Caco-2 (cell line): ENCODE measurements around the gene GPC6. TPM values are rescaled to one million over a fixed set of nuclear protein-coding genes. Genes with fewer than 3 reads are reported as not detected.

Source experiments
- BruUV-seq: library from RNA; stranded (reverse); fragments of 400-500 nt; replicated peaks from 2 replicates; lab custom pipeline; 2021; lab: Mats Ljungman, UMichigan
- CTCF ChIA-PET: fragments of 300-600 bp; sonication (Branson Sonifier 250); formaldehyde crosslinking; loops from one replicate; lab custom pipeline; 2022; ENCODE audit warnings: antibody characterized with exemption; lab: Charles Lee
- POLR2A ChIA-PET: fragments of 300-600 bp; sonication (Branson Sonifier 250); formaldehyde crosslinking; loops from one replicate; lab custom pipeline; 2022; ENCODE audit warnings: antibody characterized with exemption; lab: Charles Lee
- DNase-seq, 2 experiments: peaks; one replicate each; pipeline versions ENCODE4 v3.0.0 to v3.0.0-alpha.2; 2020 to 2022
- H3K27me3 ChIP-seq: replicated peaks from 2 replicates; pipeline ENCODE4 v1.6.0; 2011; ENCODE audit warnings: low read length; ENCODE audit not compliant: control insufficient read depth, insufficient read depth
- H3K36me3 ChIP-seq: 2 replicates; pipeline ENCODE4 v1.5.1; 2011; ENCODE audit warnings: low read length; ENCODE audit not compliant: control insufficient read depth, insufficient read depth
- H3K4me1 ChIP-seq: fragments of 250-450 bp; sonication (Bioruptor Pico); 2 replicates; pipeline ENCODE4 v1.5.1; 2020; ENCODE audit warnings: mild to moderate bottlenecking
- H3K4me3 ChIP-seq: 2 replicates; pipeline ENCODE4 v1.5.1; 2011; ENCODE audit warnings: low read depth, mild to moderate bottlenecking, control low read depth, low read length
- H3K9me3 ChIP-seq: fragments of 250-450 bp; sonication (Bioruptor Pico); 2 replicates; pipeline ENCODE4 v1.5.1; 2020; ENCODE audit warnings: mild to moderate bottlenecking, moderate library complexity
- H3K27ac Mint-ChIP-seq: one replicate; pipeline ENCODE4 v1.8.0; 2022; ENCODE audit warnings: mixed read lengths; ENCODE audit not compliant: unreplicated experiment
- H3K27me3 Mint-ChIP-seq: one replicate; pipeline ENCODE4 v1.8.0; 2022; ENCODE audit warnings: mixed read lengths; ENCODE audit not compliant: insufficient read depth, unreplicated experiment
- H3K36me3 Mint-ChIP-seq: one replicate; pipeline ENCODE4 v1.8.0; 2022; ENCODE audit warnings: mild to moderate bottlenecking, mixed read lengths; ENCODE audit not compliant: insufficient read depth, unreplicated experiment
- H3K4me1 Mint-ChIP-seq: one replicate; pipeline ENCODE4 v1.8.0; 2022; ENCODE audit warnings: low read depth, mixed read lengths; ENCODE audit not compliant: unreplicated experiment
- H3K4me3 Mint-ChIP-seq: one replicate; pipeline ENCODE4 v1.8.0; 2022; ENCODE audit warnings: mild to moderate bottlenecking, moderate library complexity, mixed read lengths; ENCODE audit not compliant: unreplicated experiment
- H3K9me3 Mint-ChIP-seq: one replicate; pipeline ENCODE4 v1.8.0; 2022; ENCODE audit warnings: mixed read lengths; ENCODE audit not compliant: unreplicated experiment
- CTCF ChIP-seq, 2 experiments: fragments of 200-600 bp in 1 of 2; IDR thresholded peaks; 1 replicate in 1 of 2; 2 replicates in 1 of 2; pipeline versions ENCODE4 v1.5.1 to v1.8.0; 2011 to 2022; ENCODE audit warnings: antibody characterized with exemption in 1 of 2, control low read depth in 1 of 2, inconsistent platforms in 1 of 2, low read depth in 1 of 2, low read length in 1 of 2, mild to moderate bottlenecking in 1 of 2, moderate library complexity in 1 of 2; ENCODE audit not compliant: insufficient read depth in 1 of 2, severe bottlenecking in 1 of 2, unreplicated experiment in 1 of 2
- intact Hi-C: fragments of 100-400 bp; cut with micrococcal nuclease; formaldehyde crosslinking; loops from one replicate; pipeline ENCODE4 v1.10.0; 2022; ENCODE audit not compliant: unreplicated experiment
- total RNA-seq: library from RNA; stranded (reverse); gene quantifications from 2 replicates; pipeline ENCODE4 v1.2.3, GENCODE V29; 2022

GPC6 gene
- total RNA-seq, 1 experiment from 2014 or later: 0.16 TPM

- BruUV-seq: no TSS peak
- TF ChIP-seq CTCF (IDR thresholded peaks at IDR 0.05; ENCODE audit: insufficient read depth in 1 of 2, low read depth in 1 of 2, low read length in 1 of 2, severe bottlenecking in 1 of 2, unreplicated experiment in 1 of 2): no peak
- Histone ChIP-seq H3K4me3 (no peak overlapping the region), H3K4me1 (no peaks in the 10 kb centered on the region), H3K36me3 (no peaks in the 10 kb centered on the region), H3K27me3 (no peaks in the 10 kb centered on the region), H3K9me3 (no peaks in the 10 kb centered on the region)
- Mint-ChIP-seq H3K27me3 (peaks cover 12% of the 10 kb centered on the region), H3K36me3 (no peaks in the 10 kb centered on the region), H3K9me3 (no peaks in the 10 kb centered on the region), H3K27ac (no peak overlapping the region), H3K4me1 (no peaks in the 10 kb centered on the region), H3K4me3 (no peak overlapping the region)
- no peak for DNase-seq
- intact Hi-C loops: no loop called here
- POLR2A ChIA-PET: no interaction called here
- CTCF ChIA-PET: no interaction called here
These were observed 1008.1 kb downstream of the GPC6 start for GRCh38 chr13:94234738-94235137.

GRCh38 chr13:94236132-94236531, 1009.5 kb downstream of the GPC6 start:
- H3K4me1 Mint-ChIP-seq: no peaks in the 10 kb centered on the region
- DNase-seq: no peak
- Histone ChIP-seq H3K36me3 (no peaks in the 10 kb centered on the region), H3K27me3 (no peaks in the 10 kb centered on the region), H3K4me1 (no peaks in the 10 kb centered on the region), H3K4me3 (no peak overlapping the region), H3K9me3 (no peaks in the 10 kb centered on the region)
- intact Hi-C loops: no loop called here
- no peaks in the 10 kb centered on the region for H3K36me3 Mint-ChIP-seq
- no peak for TF ChIP-seq CTCF (IDR thresholded peaks at IDR 0.05; ENCODE audit: insufficient read depth in 1 of 2, low read depth in 1 of 2, low read length in 1 of 2, severe bottlenecking in 1 of 2, unreplicated experiment in 1 of 2)
- no peak overlapping the region for H3K27ac Mint-ChIP-seq
- CTCF ChIA-PET: no interaction called here
- peaks cover 12% of the 10 kb centered on the region for H3K27me3 Mint-ChIP-seq
- BruUV-seq: no TSS peak
- H3K4me3 Mint-ChIP-seq: no peak overlapping the region
- POLR2A ChIA-PET: no interaction called here
- H3K9me3 Mint-ChIP-seq: no peaks in the 10 kb centered on the region

GRCh38 chr13:94236872-94237271, 1010.3 kb downstream of the GPC6 start:
- no peaks in the 10 kb centered on the region for H3K36me3 ChIP-seq
- no peaks in the 10 kb centered on the region for H3K4me1 Mint-ChIP-seq
- H3K4me3 Mint-ChIP-seq: no peak overlapping the region
- ChIA-PET POLR2A (no interaction called here), CTCF (no interaction called here)
- DNase-seq: no peak
- H3K36me3 Mint-ChIP-seq: no peaks in the 10 kb centered on the region
- intact Hi-C loops: no loop called here
- H3K4me1 ChIP-seq: no peaks in the 10 kb centered on the region
- H3K4me3 ChIP-seq: no peak overlapping the region
- no peaks in the 10 kb centered on the region for H3K9me3 Mint-ChIP-seq
- H3K27ac Mint-ChIP-seq: no peak overlapping the region
- H3K9me3 ChIP-seq: no peaks in the 10 kb centered on the region
- no peak for TF ChIP-seq CTCF (IDR thresholded peaks at IDR 0.05; ENCODE audit: insufficient read depth in 1 of 2, low read depth in 1 of 2, low read length in 1 of 2, severe bottlenecking in 1 of 2, unreplicated experiment in 1 of 2)
- BruUV-seq: no TSS peak
- H3K27me3 Mint-ChIP-seq: peaks cover 12% of the 10 kb centered on the region
- H3K27me3 ChIP-seq: no peaks in the 10 kb centered on the region
